Pulmonary artery endothelial cell (primary cell): ENCODE results near the gene IMMP2L. TPM values are rescaled to one million over a fixed set of nuclear protein-coding genes. Genes with fewer than 3 reads are reported as not detected.

ENCODE experiments used
- DNase-seq: peaks from one replicate; pipeline ENCODE4 v3.0.0-alpha.2; 2011; ENCODE audit warnings: low read depth, low spot score
- total RNA-seq: library from RNA; depleted of rRNA; stranded (reverse); fragments of >200 nt; gene quantifications from 2 replicates; pipeline ENCODE4 v1.2.3, GENCODE V29; 2014

IMMP2L gene
- total RNA-seq, 1 donor from 2014 or later: 9.6 TPM

GRCh38 chr7:111107579-111107978 lies 454.7 kb downstream of the IMMP2L start:
- DNase-seq: no peak

GRCh38 chr7:111105269-111105668 lies 457.0 kb downstream of the IMMP2L start:
- DNase-seq: no peak

- no peak for DNase-seq
Measured at GRCh38 chr7:111104710-111105109, 457.6 kb downstream of the IMMP2L start.

GRCh38 chr7:111103678-111104274 lies 458.5 kb downstream of the IMMP2L start:
- no peak for DNase-seq

- DNase-seq: no peak
Measured at GRCh38 chr7:111103136-111103535, 459.2 kb downstream of the IMMP2L start.

GRCh38 chr7:111101856-111102646 lies 460.2 kb downstream of the IMMP2L start:
- no peak for DNase-seq

GRCh38 chr7:111098926-111099250 lies 463.4 kb downstream of the IMMP2L start:
- DNase-seq: no peak

- DNase-seq: no peak
Measured at GRCh38 chr7:111098011-111098925, 464.0 kb downstream of the IMMP2L start.

- DNase-seq: no peak
Measured at GRCh38 chr7:111096997-111097396, 465.3 kb downstream of the IMMP2L start.

GRCh38 chr7:111094419-111094818 lies 467.9 kb downstream of the IMMP2L start:
- DNase-seq: no peak

GRCh38 chr7:111093496-111093895 lies 468.8 kb downstream of the IMMP2L start:
- DNase-seq: no peak

GRCh38 chr7:111092406-111093236 lies 469.7 kb downstream of the IMMP2L start:
- DNase-seq: no peak

GRCh38 chr7:111091593-111092358 lies 470.5 kb downstream of the IMMP2L start:
- no peak for DNase-seq

GRCh38 chr7:111090846-111091245 lies 471.4 kb downstream of the IMMP2L start, which contains the start of gene LRRN3:
Gene LRRN3, plus strand, starts transcription at chr7:111091127. Its CDS starts 31,646 bp downstream, at chr7:111122773.
- DNase-seq: no peak

GRCh38 chr7:111089822-111090426 lies 472.4 kb downstream of the IMMP2L start:
- no peak for DNase-seq

GRCh38 chr7:111088328-111088727 lies 474.0 kb downstream of the IMMP2L start:
- DNase-seq: no peak

- no peak for DNase-seq
Measured at GRCh38 chr7:111086532-111086931, 475.8 kb downstream of the IMMP2L start.

GRCh38 chr7:111085356-111085755 lies 476.9 kb downstream of the IMMP2L start:
- no peak for DNase-seq

GRCh38 chr7:111083413-111083812 lies 478.9 kb downstream of the IMMP2L start:
- DNase-seq: no peak

- DNase-seq: no peak
Measured at GRCh38 chr7:111082351-111082750, 479.9 kb downstream of the IMMP2L start.
